CD4-positive, alpha-beta memory T cell (primary cell): ENCODE measurements around the gene HPGD. TPM values are rescaled to one million over a fixed set of nuclear protein-coding genes. Genes with fewer than 3 reads are reported as not detected.

Source experiments
- CTCF ChIA-PET: fragments of 350-600 bp; sonication (Branson Sonifier 250); formaldehyde crosslinking; loops from one replicate; lab custom pipeline; 2021; ENCODE audit warnings: inconsistent platforms; ENCODE audit not compliant: partially characterized antibody; lab: Charles Lee
- POLR2A ChIA-PET: fragments of 350-600 bp; sonication (Branson Sonifier 250); formaldehyde crosslinking; loops from one replicate; lab custom pipeline; 2021; ENCODE audit not compliant: partially characterized antibody; lab: Charles Lee
- DNase-seq, 5 donors: peaks; one replicate each; pipeline versions ENCODE4 v3.0.0 to v3.0.0-alpha.2; 2020 to 2022; ENCODE audit warnings: mixed read lengths in 1 of 5
- H3K27ac ChIP-seq: one replicate; pipeline ENCODE4 v1.7.0; 2013; ENCODE audit warnings: low read depth, low read length
- H3K27me3 ChIP-seq: 2 replicates; pipeline ENCODE4 v1.7.0; 2013; ENCODE audit warnings: mild to moderate bottlenecking, low read length, moderate library complexity; ENCODE audit not compliant: insufficient read depth
- H3K36me3 ChIP-seq: 2 replicates; pipeline ENCODE4 v1.7.0; 2013; ENCODE audit warnings: mild to moderate bottlenecking, low read length, moderate library complexity; ENCODE audit not compliant: insufficient read depth
- H3K4me1 ChIP-seq: 2 replicates; pipeline ENCODE4 v1.7.0; 2013; ENCODE audit warnings: mild to moderate bottlenecking, low read length, moderate library complexity; ENCODE audit not compliant: insufficient read depth
- H3K4me3 ChIP-seq, 2 donors: one replicate each; pipeline ENCODE4 v1.7.0; 2013; ENCODE audit warnings: low read length in 2 of 2, mild to moderate bottlenecking in 1 of 2
- H3K9me3 ChIP-seq, 2 donors: one replicate each; pipeline ENCODE4 v1.7.0; 2013; ENCODE audit warnings: low read length in 2 of 2, control low read depth in 1 of 2; ENCODE audit not compliant: control insufficient read depth in 1 of 2
- H3K27ac Mint-ChIP-seq, 7 donors: one replicate each; pipeline ENCODE4 v1.8.0; 2020 to 2021; ENCODE audit warnings: mixed read lengths in 7 of 7, mild to moderate bottlenecking in 6 of 7, inconsistent platforms in 3 of 7, moderate library complexity in 3 of 7
- H3K27me3 Mint-ChIP-seq, 2 donors: one replicate each; pipeline ENCODE4 v1.8.0; 2020 to 2021; ENCODE audit warnings: mixed read lengths in 2 of 2
- H3K36me3 Mint-ChIP-seq, 2 donors: one replicate each; pipeline ENCODE4 v1.8.0; 2020 to 2021; ENCODE audit warnings: mixed read lengths in 2 of 2, inconsistent platforms in 1 of 2, mild to moderate bottlenecking in 1 of 2
- H3K4me1 Mint-ChIP-seq, 4 donors: one replicate each; pipeline ENCODE4 v1.8.0; 2020 to 2021; ENCODE audit warnings: mixed read lengths in 4 of 4, mild to moderate bottlenecking in 1 of 4
- H3K4me3 Mint-ChIP-seq, 8 donors: one replicate each; pipeline ENCODE4 v1.8.0; 2020 to 2021; ENCODE audit warnings: mixed read lengths in 8 of 8, mild to moderate bottlenecking in 7 of 8, moderate library complexity in 6 of 8, inconsistent platforms in 3 of 8
- H3K9me3 Mint-ChIP-seq, 8 donors: one replicate each; pipeline ENCODE4 v1.8.0; 2020 to 2021; ENCODE audit warnings: mixed read lengths in 8 of 8, mild to moderate bottlenecking in 5 of 8, inconsistent platforms in 3 of 8, moderate library complexity in 1 of 8
- intact Hi-C: fragments of 100-400 bp; cut with micrococcal nuclease; formaldehyde crosslinking; loops from one replicate; pipeline ENCODE4 v1.15.1; 2023
- polyA plus RNA-seq, 2 donors: library from polyadenylated mRNA; unstranded; fragments of 300-500 nt; fragmentation: Illumina TruSeq; gene quantifications; one replicate each; pipeline ENCODE4 v1.2.3, GENCODE V29; 2021
- total RNA-seq, 2 experiments: library from RNA; stranded (reverse); gene quantifications; one replicate each; pipeline ENCODE4 v1.2.3, GENCODE V29; 2021

Gene HPGD
- total and polyA plus RNA-seq, 4 experiments from 2014 or later: 2.4 to 10.5 (median 5.3) TPM

DNA sequence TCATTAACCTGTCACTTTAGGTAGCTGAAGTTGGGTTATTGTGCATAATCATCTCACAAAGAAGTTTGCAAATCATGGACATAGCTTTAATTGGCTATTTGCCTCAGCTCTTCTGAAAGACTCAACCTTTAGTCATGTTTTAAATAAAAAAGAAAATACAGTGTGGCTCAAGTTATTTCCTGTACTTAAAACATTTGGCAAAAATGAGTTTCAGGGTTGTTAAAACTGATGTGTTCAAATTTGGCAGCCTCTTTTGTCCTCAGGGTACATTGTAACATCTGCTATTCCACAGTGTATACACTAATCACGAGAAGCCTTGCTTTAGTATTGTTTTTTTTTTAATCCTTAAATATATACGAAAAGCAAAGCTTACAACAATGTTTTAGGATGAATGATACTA lies 31.5 kb upstream of the HPGD start:
- H3K4me1 ChIP-seq: no peaks in the 10 kb centered on the region
- intact Hi-C loops: no loop called here
- Mint-ChIP-seq H3K9me3 (peaks cover 0 to 10% (median 7%) of the 10 kb centered on the region in 8 donors), H3K4me1 (no peaks in the 10 kb centered on the region), H3K36me3 (no peaks in the 10 kb centered on the region), H3K27ac (no peak overlapping the region), H3K4me3 (no peak overlapping the region), H3K27me3 (no peaks in the 10 kb centered on the region)
- H3K27me3 ChIP-seq: no peaks in the 10 kb centered on the region
- no peak for DNase-seq
- H3K27ac ChIP-seq: no peak overlapping the region
- H3K9me3 ChIP-seq: peaks cover 0 to 9% of the 10 kb centered on the region in 2 donors
- no peak overlapping the region for H3K4me3 ChIP-seq
- H3K36me3 ChIP-seq: no peaks in the 10 kb centered on the region
- POLR2A ChIA-PET: no interaction called here
- CTCF ChIA-PET: no interaction called here

DNA sequence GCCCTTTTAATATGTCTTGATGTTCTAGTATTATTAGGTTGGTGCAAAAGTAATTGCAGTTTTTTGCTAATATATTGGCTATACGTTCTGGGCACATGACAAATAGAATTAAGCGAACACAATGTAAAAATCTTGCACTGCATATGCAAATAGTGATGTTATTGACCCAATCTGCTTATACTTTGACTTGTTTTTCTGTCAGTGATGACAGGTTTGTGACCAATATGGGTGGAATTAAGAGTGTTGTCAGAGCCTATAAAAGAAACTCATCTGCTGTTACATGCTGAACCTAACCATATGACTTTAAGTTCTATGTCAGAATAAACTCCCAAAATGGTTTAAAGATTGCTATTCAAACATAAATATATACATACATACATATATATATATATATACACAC lies 30.7 kb upstream of the HPGD start:
- peaks cover 0 to 9% of the 10 kb centered on the region in 2 donors for H3K9me3 ChIP-seq
- no peaks in the 10 kb centered on the region for H3K36me3 ChIP-seq
- H3K27ac Mint-ChIP-seq: no peak overlapping the region
- no peaks in the 10 kb centered on the region for H3K4me1 Mint-ChIP-seq
- intact Hi-C loops: no loop called here
- H3K27me3 Mint-ChIP-seq: no peaks in the 10 kb centered on the region
- ChIA-PET CTCF (no interaction called here), POLR2A (no interaction called here)
- no peak for DNase-seq
- H3K9me3 Mint-ChIP-seq: peaks cover 0 to 13% (median 8%) of the 10 kb centered on the region in 8 donors
- H3K36me3 Mint-ChIP-seq: no peaks in the 10 kb centered on the region
- H3K4me1 ChIP-seq: no peaks in the 10 kb centered on the region
- H3K27ac ChIP-seq: no peak overlapping the region
- no peak overlapping the region for H3K4me3 ChIP-seq
- no peaks in the 10 kb centered on the region for H3K27me3 ChIP-seq
- H3K4me3 Mint-ChIP-seq: no peak overlapping the region

DNA sequence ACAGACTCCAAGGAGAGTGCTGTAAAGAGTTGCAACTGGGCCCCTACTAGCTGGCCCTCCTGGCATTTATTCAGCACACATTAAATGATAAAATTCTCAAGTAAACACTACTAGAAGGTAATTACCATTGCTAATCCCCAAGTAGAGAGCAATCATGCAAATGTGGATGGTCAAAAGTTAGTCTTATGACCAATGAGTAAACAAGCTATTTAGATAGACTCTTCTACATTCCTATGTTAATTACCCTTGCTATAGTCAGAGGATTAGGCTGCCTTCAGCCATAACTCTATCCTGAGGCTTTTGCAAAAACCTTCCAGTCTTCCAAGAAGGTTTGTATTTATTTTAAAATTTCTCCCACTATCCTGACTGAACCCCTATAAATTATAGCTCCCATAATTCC lies 28.3 kb upstream of the HPGD start:
- peaks cover 0 to 17% (median 8%) of the 10 kb centered on the region in 8 donors for H3K9me3 Mint-ChIP-seq
- H3K9me3 ChIP-seq: peaks cover 0 to 9% of the 10 kb centered on the region in 2 donors
- CTCF ChIA-PET: no interaction called here
- no peak overlapping the region for H3K27ac Mint-ChIP-seq
- no peaks in the 10 kb centered on the region for H3K36me3 ChIP-seq
- no peaks in the 10 kb centered on the region for H3K36me3 Mint-ChIP-seq
- H3K4me3 ChIP-seq: no peak overlapping the region
- no peak overlapping the region for H3K27ac ChIP-seq
- H3K4me1 ChIP-seq: no peaks in the 10 kb centered on the region
- no peaks in the 10 kb centered on the region for H3K27me3 Mint-ChIP-seq
- DNase-seq: no peak
- H3K27me3 ChIP-seq: no peaks in the 10 kb centered on the region
- POLR2A ChIA-PET: no interaction called here
- no peaks in the 10 kb centered on the region for H3K4me1 Mint-ChIP-seq
- no peak overlapping the region for H3K4me3 Mint-ChIP-seq
- intact Hi-C loops: no loop called here

DNA sequence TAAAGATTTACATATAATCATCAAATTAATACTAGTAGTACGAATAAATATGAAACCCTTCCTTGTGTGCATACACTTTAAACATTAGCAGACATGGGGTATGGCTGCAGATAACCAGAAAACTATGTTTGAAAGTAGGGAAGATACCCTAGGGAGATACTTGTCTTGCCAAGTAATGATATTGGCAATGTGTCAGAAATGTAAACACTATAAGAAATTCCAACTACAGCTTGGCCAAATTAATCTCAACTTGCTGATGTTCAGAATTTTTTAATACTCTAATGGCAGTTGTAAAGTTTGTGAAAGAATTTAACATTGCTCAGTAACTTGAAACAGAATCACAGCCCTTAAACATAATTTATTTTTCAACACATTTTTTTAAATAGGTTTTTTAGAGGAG lies 27.4 kb upstream of the HPGD start:
- intact Hi-C loops: no loop called here
- CTCF ChIA-PET: no interaction called here
- POLR2A ChIA-PET: no interaction called here
- peaks cover 0 to 9% of the 10 kb centered on the region in 2 donors for H3K9me3 ChIP-seq
- no peak overlapping the region for H3K27ac Mint-ChIP-seq
- H3K27me3 Mint-ChIP-seq: no peaks in the 10 kb centered on the region
- no peaks in the 10 kb centered on the region for H3K4me1 Mint-ChIP-seq
- H3K4me1 ChIP-seq: no peaks in the 10 kb centered on the region
- peaks cover 0 to 21% (median 8%) of the 10 kb centered on the region in 8 donors for H3K9me3 Mint-ChIP-seq
- H3K4me3 Mint-ChIP-seq: no peak overlapping the region
- no peak overlapping the region for H3K4me3 ChIP-seq
- no peak overlapping the region for H3K27ac ChIP-seq
- no peaks in the 10 kb centered on the region for H3K36me3 ChIP-seq
- no peaks in the 10 kb centered on the region for H3K27me3 ChIP-seq
- no peak for DNase-seq
- H3K36me3 Mint-ChIP-seq: no peaks in the 10 kb centered on the region

DNA sequence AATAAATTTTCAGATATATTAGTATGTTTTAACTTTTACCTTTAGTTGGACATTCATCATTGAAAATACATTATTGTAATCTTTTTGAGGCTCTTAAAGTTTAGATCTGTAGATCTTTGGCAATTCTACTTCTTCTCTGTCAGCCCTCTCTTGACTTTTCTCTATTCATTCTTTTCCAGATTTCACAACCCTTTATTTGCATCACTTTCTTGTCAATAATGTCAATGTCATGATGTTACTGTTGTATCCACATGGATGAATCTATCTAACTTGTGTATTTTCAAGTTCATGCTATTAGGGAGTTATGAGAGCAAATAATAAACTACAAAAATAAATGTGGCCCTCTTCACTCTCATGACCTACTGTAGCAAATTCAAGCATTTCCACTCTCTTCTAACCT lies 23.0 kb upstream of the HPGD start:
- Mint-ChIP-seq H3K27me3 (no peaks in the 10 kb centered on the region), H3K27ac (no peak overlapping the region), H3K4me1 (no peaks in the 10 kb centered on the region), H3K36me3 (no peaks in the 10 kb centered on the region), H3K4me3 (no peak overlapping the region), H3K9me3 (peaks cover 0 to 14% (median 4%) of the 10 kb centered on the region in 8 donors)
- Histone ChIP-seq H3K9me3 (no peaks in the 10 kb centered on the region), H3K36me3 (no peaks in the 10 kb centered on the region), H3K27me3 (no peaks in the 10 kb centered on the region), H3K27ac (no peak overlapping the region), H3K4me1 (no peaks in the 10 kb centered on the region), H3K4me3 (no peak overlapping the region)
- CTCF ChIA-PET: no interaction called here
- POLR2A ChIA-PET: no interaction called here
- intact Hi-C loops: no loop called here
- no peak for DNase-seq

DNA sequence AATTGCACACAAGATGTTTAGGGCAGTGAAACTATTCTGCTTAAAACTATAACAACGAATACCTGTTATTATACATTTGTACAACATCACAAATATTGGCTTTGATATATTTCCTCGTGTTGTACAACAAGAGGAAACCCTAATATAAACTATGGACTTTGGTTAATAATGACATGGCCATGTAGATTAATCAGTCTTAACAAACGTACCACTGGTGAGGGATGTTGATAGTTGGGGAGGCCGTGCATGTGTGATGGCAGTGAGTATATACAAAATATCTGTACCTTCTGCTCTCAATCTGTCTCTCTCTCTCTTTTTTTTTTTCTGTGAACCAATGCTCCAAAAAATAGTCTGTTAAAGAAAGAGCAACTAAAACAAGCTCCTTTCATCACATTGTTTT lies 22.2 kb upstream of the HPGD start:
- no peak for DNase-seq
- Mint-ChIP-seq H3K4me3 (no peak overlapping the region), H3K36me3 (no peaks in the 10 kb centered on the region), H3K27ac (no peak overlapping the region), H3K27me3 (no peaks in the 10 kb centered on the region), H3K4me1 (no peaks in the 10 kb centered on the region), H3K9me3 (peaks cover 0 to 14% (median 3%) of the 10 kb centered on the region in 8 donors)
- Histone ChIP-seq H3K4me3 (no peak overlapping the region), H3K27me3 (no peaks in the 10 kb centered on the region), H3K36me3 (no peaks in the 10 kb centered on the region), H3K9me3 (no peaks in the 10 kb centered on the region), H3K4me1 (no peaks in the 10 kb centered on the region), H3K27ac (no peak overlapping the region)
- intact Hi-C loops: no loop called here
- POLR2A ChIA-PET: no interaction called here
- CTCF ChIA-PET: no interaction called here

DNA sequence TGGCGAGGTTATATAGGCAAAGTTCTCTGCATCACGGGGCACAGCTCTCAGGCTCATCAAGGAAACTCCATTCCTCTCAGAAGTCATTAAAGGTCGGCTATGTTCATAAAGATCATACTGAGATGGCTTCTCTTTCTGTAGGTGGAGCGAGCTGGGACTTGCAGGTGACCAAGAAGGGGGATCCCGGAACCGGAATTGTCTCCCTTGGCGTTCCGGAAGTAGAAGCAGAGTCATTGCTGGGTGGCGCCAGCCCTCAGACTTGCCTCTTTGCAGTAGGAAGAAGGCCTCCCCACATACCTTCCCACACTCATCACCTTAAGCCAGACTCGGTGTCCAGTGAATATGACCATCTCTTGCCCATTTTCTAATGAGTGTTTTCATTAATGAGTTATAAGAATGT lies 17.9 kb upstream of the HPGD start:
- no peak overlapping the region for H3K4me3 Mint-ChIP-seq
- no peak for DNase-seq
- CTCF ChIA-PET: no interaction called here

DNA sequence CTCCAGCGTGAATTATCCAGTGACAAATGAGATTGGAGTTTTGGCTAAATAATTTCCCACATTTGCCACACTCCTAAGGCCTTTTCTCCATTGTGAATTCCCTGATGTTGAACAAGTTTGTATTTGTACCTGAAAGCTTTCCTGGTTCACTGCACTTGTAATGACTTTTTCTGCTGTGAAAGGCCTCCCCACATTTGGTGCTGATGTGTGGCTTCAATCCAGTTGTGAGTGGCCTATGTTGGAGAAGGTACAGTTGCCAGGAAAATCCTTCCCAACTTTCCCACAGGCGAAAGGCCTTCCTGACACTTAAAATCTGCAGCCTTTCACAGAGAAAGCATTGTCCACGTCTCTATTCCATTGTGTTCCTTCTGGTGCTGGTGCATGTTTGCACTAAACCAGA lies 17.3 kb upstream of the HPGD start:
- peaks cover 0 to 4% (median 0%) of the 10 kb centered on the region in 8 donors for H3K9me3 Mint-ChIP-seq
- Histone ChIP-seq H3K36me3 (no peaks in the 10 kb centered on the region), H3K27ac (no peak overlapping the region), H3K27me3 (no peaks in the 10 kb centered on the region), H3K4me1 (no peaks in the 10 kb centered on the region), H3K4me3 (no peak overlapping the region), H3K9me3 (no peaks in the 10 kb centered on the region)
- H3K27ac Mint-ChIP-seq: no peak overlapping the region
- no peaks in the 10 kb centered on the region for H3K4me1 Mint-ChIP-seq
- ChIA-PET POLR2A (no interaction called here), CTCF (no interaction called here)
- H3K4me3 Mint-ChIP-seq: no peak overlapping the region
- H3K27me3 Mint-ChIP-seq: no peaks in the 10 kb centered on the region
- no peaks in the 10 kb centered on the region for H3K36me3 Mint-ChIP-seq
- intact Hi-C loops: no loop called here
- DNase-seq: no peak

More for the DNA sequence above, 17.9 kb upstream of the HPGD start:
- Mint-ChIP-seq H3K27ac (no peak overlapping the region), H3K36me3 (no peaks in the 10 kb centered on the region), H3K4me1 (no peaks in the 10 kb centered on the region), H3K9me3 (peaks cover 0 to 4% (median 0%) of the 10 kb centered on the region in 8 donors), H3K27me3 (no peaks in the 10 kb centered on the region)
- Histone ChIP-seq H3K36me3 (no peaks in the 10 kb centered on the region), H3K27me3 (no peaks in the 10 kb centered on the region), H3K4me3 (no peak overlapping the region), H3K4me1 (no peaks in the 10 kb centered on the region), H3K9me3 (no peaks in the 10 kb centered on the region), H3K27ac (no peak overlapping the region)
- intact Hi-C loops: no loop called here
- POLR2A ChIA-PET: no interaction called here
